Right cardiac atrium (tissue), 5 donors: ENCODE results near the gene MPRIP. TPM values are rescaled to one million over a fixed set of nuclear protein-coding genes. Genes with fewer than 3 reads are reported as not detected.

Experiments
- ATAC-seq, 2 donors: fragments of 200-7000 bp; cut with Tn5 transposase; one replicate each; pipeline versions ENCODE4 v1.8.0 to v1.9.1; 2020; ENCODE audit warnings: moderate library complexity in 2 of 2, mild to moderate bottlenecking in 1 of 2
- DNase-seq, 3 donors: peaks; one replicate each; pipeline ENCODE4 v3.0.0-alpha.2; 2020
- H3K27ac ChIP-seq: one replicate; pipeline ENCODE4 v1.5.1; 2013; ENCODE audit warnings: mild to moderate bottlenecking, low read length, control low read depth, moderate library complexity
- H3K27me3 ChIP-seq: one replicate; pipeline ENCODE4 v1.6.1; 2013; ENCODE audit not compliant: control insufficient read depth, insufficient read depth
- H3K4me1 ChIP-seq: one replicate; pipeline ENCODE4 v1.6.1; 2013; ENCODE audit warnings: low read length; ENCODE audit not compliant: control insufficient read depth, insufficient read depth
- H3K4me3 ChIP-seq: one replicate; pipeline ENCODE4 v1.5.1; 2013; ENCODE audit warnings: low read length, control low read depth
- H3K9me3 ChIP-seq: one replicate; pipeline ENCODE4 v1.6.1; 2013; ENCODE audit warnings: low read length; ENCODE audit not compliant: control insufficient read depth
- WGBS: extraction: QIAGEN DNeasy Blood & Tissue Kit; methylation state at CpG from one replicate; pipeline ENCODE4 v1.1.7; 2013; 5-methylcytosine and 5-hydroxymethylcytosine counted together
- intact Hi-C, 4 donors: fragments of 100-400 bp; cut with DNase I; formaldehyde crosslinking; loops; one replicate each; pipeline versions ENCODE4 v1.11.0 to v1.14.0; 2022 to 2023
- polyA plus RNA-seq: library from polyadenylated mRNA; stranded (reverse); fragments of 200-250 nt; gene quantifications from one replicate; pipeline ENCODE4 v1.2.3, GENCODE V29; 2013
- total RNA-seq, 4 donors: library from RNA; stranded (reverse); fragmentation: NEBNext Ultra II Directional; extraction: Animal tissue kit (Norgen Biotek cat#: 25700); gene quantifications; one replicate each; pipeline ENCODE4 v1.2.1, GENCODE V29; 2021
- donor health status: healthy with polysubstance abuse.
- donor health status: DM: no; HTN: yes; CAD: no.
- donor health status: DM: no; HTN: no; CAD: no.
- donor health status: DM: no; HTN: yes; CAD: no; lungs with severe emphysema.
- donor health status: DM: yes; HTN: yes; CAD: no.

The MPRIP gene
- total and polyA plus RNA-seq, 5 donors, result 228 to 331 (median 312) TPM

GRCh38 chr17:17053446-17054379, 11.5 kb downstream of the MPRIP start:
- Histone ChIP-seq H3K4me1 (peaks cover 48% of the 10 kb centered on the region), H3K4me3 (no peak overlapping the region), H3K9me3 (no peaks in the 10 kb centered on the region), H3K27ac (peak overlapping the region; percentile 18), H3K27me3 (no peaks in the 10 kb centered on the region)
- DNase-seq (no peak), ATAC-seq (no peak)
- intact Hi-C loops, result no loop called here
- 80% methylated on average over 8 of the region's 8 CpGs for WGBS

- H3K4me3 ChIP-seq, result no peak overlapping the region
- no peak overlapping the region for H3K27ac ChIP-seq
- no peak for DNase-seq
- WGBS, result 95% methylated on average over 4 of the region's 4 CpGs
- intact Hi-C loops, result no loop called here
- H3K9me3 ChIP-seq, result no peaks in the 10 kb centered on the region
- H3K4me1 ChIP-seq, result peaks cover 48% of the 10 kb centered on the region
- H3K27me3 ChIP-seq, result no peaks in the 10 kb centered on the region
- ATAC-seq, result no peak
These were observed 12.4 kb downstream of the MPRIP start for GRCh38 chr17:17054636-17055035.

GRCh38 chr17:17055286-17056155, 13.3 kb downstream of the MPRIP start:
- H3K27me3 ChIP-seq, result no peaks in the 10 kb centered on the region
- ATAC-seq (peak; percentile 24 to 32), DNase-seq (no peak)
- H3K27ac ChIP-seq, result peak overlapping the region; percentile 65
- intact Hi-C loops, result no loop called here
- H3K9me3 ChIP-seq, result no peaks in the 10 kb centered on the region
- H3K4me3 ChIP-seq, result no peak overlapping the region
- WGBS, result 60% methylated on average over 16 of the region's 16 CpGs
- H3K4me1 ChIP-seq, result peaks cover 55% of the 10 kb centered on the region

GRCh38 chr17:17056156-17056539, 13.9 kb downstream of the MPRIP start:
- Histone ChIP-seq H3K4me3 (no peak overlapping the region), H3K27ac (peak overlapping the region; percentile 65), H3K9me3 (no peaks in the 10 kb centered on the region), H3K27me3 (no peaks in the 10 kb centered on the region), H3K4me1 (peaks cover 55% of the 10 kb centered on the region)
- intact Hi-C loops, result no loop called here
- 39% methylated on average over 8 of the region's 8 CpGs for WGBS
- DNase-seq, result peak in 2 of 3 donors; percentile 44 to 59
- ATAC-seq, result peak; percentile 2 to 8

- Histone ChIP-seq H3K4me3 (no peak overlapping the region), H3K4me1 (peaks cover 50% of the 10 kb centered on the region), H3K27me3 (no peaks in the 10 kb centered on the region), H3K27ac (no peak overlapping the region), H3K9me3 (no peaks in the 10 kb centered on the region)
- DNase-seq (no peak), ATAC-seq (no peak)
- intact Hi-C loops, result no loop called here
- 83% methylated on average over 9 of the region's 9 CpGs for WGBS
These were observed 14.8 kb downstream of the MPRIP start for GRCh38 chr17:17057057-17057551.

GRCh38 chr17:17058304-17058703, 16.0 kb downstream of the MPRIP start:
- intact Hi-C loops, result no loop called here
- WGBS, result 82% methylated on average over 6 of the region's 6 CpGs
- Histone ChIP-seq H3K9me3 (no peaks in the 10 kb centered on the region), H3K4me1 (peaks cover 48% of the 10 kb centered on the region), H3K27ac (no peak overlapping the region), H3K4me3 (no peak overlapping the region), H3K27me3 (no peaks in the 10 kb centered on the region)
- no peak for DNase-seq
- ATAC-seq, result no peak

GRCh38 chr17:17059301-17059890, 17.1 kb downstream of the MPRIP start:
- no peaks in the 10 kb centered on the region for H3K9me3 ChIP-seq
- peaks cover 53% of the 10 kb centered on the region for H3K4me1 ChIP-seq
- intact Hi-C loops, result no loop called here
- no peak overlapping the region for H3K27ac ChIP-seq
- ATAC-seq (no peak), DNase-seq (no peak)
- H3K4me3 ChIP-seq, result no peak overlapping the region
- no peaks in the 10 kb centered on the region for H3K27me3 ChIP-seq
- WGBS, result 78% methylated on average over 10 of the region's 10 CpGs

- H3K4me3 ChIP-seq, result no peak overlapping the region
- DNase-seq, result no peak
- H3K27me3 ChIP-seq, result no peaks in the 10 kb centered on the region
- no peak overlapping the region for H3K27ac ChIP-seq
- intact Hi-C loops, result loop anchor here in 1 of 4 donors (5.0 kb wide), 1 partner anchor 37 kb away; no protein-coding TSS in a partner anchor
- peaks cover 49% of the 10 kb centered on the region for H3K4me1 ChIP-seq
- 79% methylated on average over 10 of the region's 10 CpGs for WGBS
- H3K9me3 ChIP-seq, result no peaks in the 10 kb centered on the region
- no peak for ATAC-seq
These were observed 18.0 kb downstream of the MPRIP start for GRCh38 chr17:17060001-17060922.

GRCh38 chr17:17060930-17061329, 18.7 kb downstream of the MPRIP start:
- H3K27ac ChIP-seq, result no peak overlapping the region
- intact Hi-C loops, result loop anchor here in 1 of 4 donors (5.0 kb wide), 1 partner anchor 36 kb away; no protein-coding TSS in a partner anchor
- peaks cover 42% of the 10 kb centered on the region for H3K4me1 ChIP-seq
- 81% methylated on average over 5 of the region's 5 CpGs for WGBS
- no peaks in the 10 kb centered on the region for H3K9me3 ChIP-seq
- ATAC-seq (no peak), DNase-seq (no peak)
- no peaks in the 10 kb centered on the region for H3K27me3 ChIP-seq
- no peak overlapping the region for H3K4me3 ChIP-seq

GRCh38 chr17:17061516-17061915, 19.3 kb downstream of the MPRIP start:
- peaks cover 39% of the 10 kb centered on the region for H3K4me1 ChIP-seq
- 68% methylated on average over 3 of the region's 3 CpGs for WGBS
- ATAC-seq (no peak), DNase-seq (no peak)
- H3K27ac ChIP-seq, result no peak overlapping the region
- H3K4me3 ChIP-seq, result no peak overlapping the region
- intact Hi-C loops, result loop anchor here in 1 of 4 donors (5.0 kb wide), 1 partner anchor 36 kb away; no protein-coding TSS in a partner anchor
- no peaks in the 10 kb centered on the region for H3K27me3 ChIP-seq
- no peaks in the 10 kb centered on the region for H3K9me3 ChIP-seq
